K562 (cell line): ENCODE data around the gene TSEN34. TPM values are rescaled to one million over a fixed set of nuclear protein-coding genes. Genes with fewer than 3 reads are reported as not detected.

Source experiments
- ATAC-seq: fragments of 200-7000 bp; cut with Tn5 transposase; 3 replicates; pipeline ENCODE4 v1.9.1; 2020; ENCODE audit warnings: moderate library complexity
- BruUV-seq: library from RNA; stranded (reverse); fragments of 400-500 nt; replicated peaks from 2 replicates; lab custom pipeline; 2021; lab: Mats Ljungman, UMichigan
- CTCF ChIA-PET: fragments of 300-600 bp; formaldehyde crosslinking; extraction: SDS; loops from one replicate; lab custom pipeline; 2021; ENCODE audit warnings: low intra/inter-chr PET ratio; lab: Yijun Ruan, JAX
- POLR2A ChIA-PET: fragments of 300-600, 350-650 bp; sonication (Branson Sonifier 250); formaldehyde crosslinking; extraction: SDS; loops from one replicate; lab custom pipeline; 2021; ENCODE audit warnings: antibody characterized with exemption, inconsistent platforms; lab: Yijun Ruan, JAX
- DNase-seq, 4 experiments: peaks; one replicate each; pipeline versions ENCODE4 v3.0.0 to v3.0.0-alpha.2; 2011 to 2018; ENCODE audit warnings: low spot score in 3 of 4, mixed read lengths in 3 of 4; ENCODE audit errors: extremely low read depth in 1 of 4
- FAIRE-seq: peaks from 2 replicates; lab custom pipeline; 2011; peaks lifted over from hg19 to GRCh38; lab: Jason Lieb, UNC
- H2AFZ ChIP-seq: 2 replicates; pipeline ENCODE4 v1.6.0; 2011; ENCODE audit warnings: low read depth, low read length, control low read depth, inconsistent platforms
- H3K27ac ChIP-seq: fragments of 200-600 bp; 3 replicates; pipeline ENCODE4 v1.8.0; 2011; ENCODE audit warnings: low read depth, mild to moderate bottlenecking, control low read depth, inconsistent platforms, low read length, moderate library complexity, mixed read lengths; ENCODE audit errors: extremely low read depth
- H3K27me3 ChIP-seq, 2 experiments: fragments of 300-600 bp in 1 of 2; 2 replicates in 1 of 2; 3 replicates in 1 of 2; pipeline versions ENCODE4 v1.6.0 to v1.8.0; 2011; ENCODE audit warnings: inconsistent platforms in 2 of 2, low read length in 2 of 2, mild to moderate bottlenecking in 1 of 2, mixed read lengths in 1 of 2, moderate library complexity in 1 of 2; ENCODE audit not compliant: control insufficient read depth in 2 of 2, insufficient read depth in 2 of 2
- H3K36me3 ChIP-seq: fragments of 300-600 bp; 3 replicates; pipeline ENCODE4 v1.8.0; 2011; ENCODE audit warnings: mild to moderate bottlenecking, low read length, inconsistent platforms; ENCODE audit not compliant: control insufficient read depth, insufficient read depth
- H3K4me1 ChIP-seq, 2 experiments: fragments of 200-600 bp in 1 of 2; replicated peaks in 1 of 2; 2 replicates in 1 of 2; 3 replicates in 1 of 2; pipeline versions ENCODE4 v1.5.1 to v1.8.0; 2011; ENCODE audit warnings: inconsistent platforms in 2 of 2, low read length in 2 of 2, mild to moderate bottlenecking in 1 of 2, mixed read lengths in 1 of 2, moderate library complexity in 1 of 2; ENCODE audit not compliant: control insufficient read depth in 2 of 2, insufficient read depth in 2 of 2
- H3K4me2 ChIP-seq: 2 replicates; pipeline ENCODE4 v1.6.1; 2011; ENCODE audit warnings: low read length, control low read depth, inconsistent platforms, mixed read lengths; ENCODE audit not compliant: insufficient read depth
- H3K4me3 ChIP-seq: fragments of 200-600 bp; sonication (generic), shearing (Covaris generic); 2 replicates; pipeline ENCODE4 v1.5.1; 2016; ENCODE audit warnings: control low read depth, inconsistent platforms
- H3K79me2 ChIP-seq: fragments of 200-600 bp; 3 replicates; pipeline ENCODE4 v1.8.0; 2011; ENCODE audit warnings: low read length, inconsistent platforms; ENCODE audit not compliant: control insufficient read depth, insufficient read depth
- H3K9ac ChIP-seq, 2 experiments: 2 replicates each; pipeline versions ENCODE4 v1.6.0 to v1.6.1; 2011; ENCODE audit warnings: low read depth in 2 of 2, low read length in 2 of 2, control low read depth in 1 of 2, inconsistent platforms in 1 of 2, mild to moderate bottlenecking in 1 of 2, mixed read lengths in 1 of 2; ENCODE audit not compliant: insufficient read depth in 1 of 2
- H3K9me1 ChIP-seq: one replicate; pipeline ENCODE4 v1.6.0; 2011; ENCODE audit warnings: inconsistent platforms, mild to moderate bottlenecking, low read length, moderate library complexity; ENCODE audit not compliant: control insufficient read depth, insufficient read depth
- H3K9me3 ChIP-seq: replicated peaks from 2 replicates; pipeline ENCODE4 v1.5.1; 2011; ENCODE audit warnings: low read depth, low read length, inconsistent platforms; ENCODE audit not compliant: control insufficient read depth, insufficient read depth
- H4K20me1 ChIP-seq: replicated peaks from 2 replicates; pipeline ENCODE4 v1.6.1; 2011; ENCODE audit warnings: low read length, inconsistent platforms, mixed read lengths; ENCODE audit not compliant: control insufficient read depth, insufficient read depth
- EP400 ChIP-seq: fragments of 450-650 bp; IDR thresholded peaks from 2 replicates; pipeline ENCODE4 v1.6.1; 2017; ENCODE audit warnings: antibody characterized with exemption, mild to moderate bottlenecking, moderate library complexity
- FOXJ2 ChIP-seq: fragments of 200-800 bp; sonication (Bioruptor generic); IDR thresholded peaks from 2 replicates; pipeline ENCODE4 v1.6.1; 2016; ENCODE audit warnings: missing genetic modification characterization, missing compliant biosample characterization
- JUNB ChIP-seq: fragments of 450-650 bp; formaldehyde crosslinking; conservative IDR thresholded peaks from 2 replicates; pipeline ENCODE4 v1.4.0; 2020; ENCODE audit warnings: mild to moderate bottlenecking
- POLR2G ChIP-seq: fragments of 200-400 bp; formaldehyde crosslinking; IDR thresholded peaks from 2 replicates; pipeline ENCODE4 v1.6.1; 2017; ENCODE audit warnings: low read depth, mild to moderate bottlenecking, antibody characterized with exemption, low read length, moderate library complexity
- RAD21 ChIP-seq, 2 experiments: fragments of 250-450 bp in 1 of 2; fragments of 450-650 bp in 1 of 2; sonication (Bioruptor Pico) in 1 of 2; formaldehyde crosslinking in 1 of 2; IDR thresholded peaks in 1 of 2; conservative IDR thresholded peaks in 1 of 2; 2 replicates each; pipeline versions ENCODE4 v1.4.0 to v1.8.0; 2020 to 2022; ENCODE audit warnings: mild to moderate bottlenecking in 2 of 2, moderate library complexity in 1 of 2
- SMC3 ChIP-seq: conservative IDR thresholded peaks from 2 replicates; pipeline ENCODE4 v1.6.1; 2011; ENCODE audit warnings: low read depth, low read length, improper control_type of control experiment; ENCODE audit not compliant: insufficient read depth
- THRB ChIP-seq: fragments of 450-650 bp; formaldehyde crosslinking; conservative IDR thresholded peaks from 2 replicates; pipeline ENCODE4 v1.4.0; 2022; ENCODE audit warnings: mild to moderate bottlenecking, missing genetic modification characterization
- ZBTB43 ChIP-seq: sonication (generic); formaldehyde crosslinking; IDR thresholded peaks from 2 replicates; pipeline ENCODE4 v1.8.0; 2023; ENCODE audit warnings: mild to moderate bottlenecking, missing genetic modification reagents
- ZC3H8 ChIP-seq: fragments of 450-650 bp; IDR thresholded peaks from 2 replicates; pipeline ENCODE4 v1.6.1; 2017
- ZFP30 ChIP-seq: fragments of 250-450 bp; sonication (Bioruptor Pico); IDR thresholded peaks from 2 replicates; pipeline ENCODE4 v1.8.0; 2022; ENCODE audit warnings: moderate library complexity, mild to moderate bottlenecking, inconsistent platforms, borderline replicate concordance
- ZNF174 ChIP-seq: fragments of 250-450 bp; sonication (Bioruptor Pico); IDR thresholded peaks from 2 replicates; pipeline ENCODE4 v1.4.0; 2020; ENCODE audit warnings: mild to moderate bottlenecking
- ZNF449 ChIP-seq: fragments of 250-450 bp; sonication (Bioruptor Pico); IDR thresholded peaks from 2 replicates; pipeline ENCODE4 v1.8.0; 2022; ENCODE audit warnings: moderate library complexity, mild to moderate bottlenecking, inconsistent platforms
- ZNF77 ChIP-seq: fragments of 250-450 bp; sonication (Bioruptor Pico); IDR thresholded peaks from 2 replicates; pipeline ENCODE4 v1.5.0; 2020
- WGBS: fragments of 100-300 bp; shearing (Covaris generic); methylation state at CpG from one replicate; pipeline ENCODE4 v1.1.6; 2016; ENCODE audit warnings: low coverage, mixed read lengths; ENCODE audit not compliant: insufficient coverage; ENCODE audit errors: missing lambda C conversion rate; 5-methylcytosine and 5-hydroxymethylcytosine counted together
- in situ Hi-C: fragments of 300-500 bp; cut with MboI; formaldehyde crosslinking; loops from 4 replicates; pipeline ENCODE4 v1.15.0; 2018; ENCODE audit warnings: inconsistent platforms, mixed read lengths
- intact Hi-C: fragments of 100-400 bp; cut with micrococcal nuclease; formaldehyde crosslinking; loops from 2 replicates; pipeline ENCODE4 v1.14.2; 2022
- polyA plus RNA-seq, 8 experiments: library from polyadenylated mRNA; depleted of rRNA in 4 of 8; stranded (reverse) in 5 of 8; unstranded in 3 of 8; fragments of >200 nt; fragmentation: Nextera tagmentation in 2 of 8; fragmentation: Illumina TruSeq in 1 of 8; extraction: Ambion mirVana in 2 of 8; extraction: Trizol in 1 of 8; gene quantifications; 2 replicates each; pipeline versions ENCODE4 v1.2.1 to v1.2.3, GENCODE V29; 2011 to 2014; ENCODE audit warnings: inconsistent platforms in 1 of 8, missing spikeins in 1 of 8
- total RNA-seq, 7 experiments: library from RNA; depleted of rRNA in 6 of 7; stranded (reverse); fragments of >200 nt in 6 of 7; fragmentation: Illumina TruSeq in 2 of 7; extraction: Trizol in 2 of 7; gene quantifications; 2 replicates each; pipeline versions ENCODE4 v1.2.1 to v1.2.3, GENCODE V29; 2011 to 2021; ENCODE audit warnings: low replicate concordance in 1 of 7

Gene TSEN34
- total and polyA plus RNA-seq, 9 of the 15 experiments (the other 6 are each of a cell fraction or from before 2014, with no cell fraction given): 3.1 to 57.6 (median 29.5) TPM

- no peaks in the 10 kb centered on the region for H4K20me1 ChIP-seq
- H3K27me3 ChIP-seq: no peaks in the 10 kb centered on the region
- no peaks in the 10 kb centered on the region for H3K9me3 ChIP-seq
- H3K4me1 ChIP-seq: peaks cover 19 to 42% of the 10 kb centered on the region in 2 experiments
- 83% methylated on average over 8 of the region's 8 CpGs for WGBS
- no peak for FAIRE-seq
- in situ Hi-C loops (no loop called here), intact Hi-C loops (loop anchor here (5.0 kb wide), 1 partner anchor 46 kb away; no protein-coding TSS in a partner anchor)
- H3K4me2 ChIP-seq: no peak overlapping the region
- H2AFZ ChIP-seq: no peak overlapping the region
- no peak for DNase-seq
- H3K9ac ChIP-seq: peak overlapping the region; percentile 84 to 99; a peak in 3 of 4 replicates
- H3K36me3 ChIP-seq: peaks cover 43% of the 10 kb centered on the region
- peaks cover 40% of the 10 kb centered on the region for H3K79me2 ChIP-seq
- BruUV-seq: no TSS peak
- no peak for ATAC-seq
- ChIA-PET CTCF (no interaction called here), POLR2A (interaction anchor here (0.8 to 2.0 kb wide), 2 partner anchors 14 to 24 kb away, joined by 3 to 8 read pairs; partner anchors contain the start of gene RPS9)
- peak overlapping the region; percentile 100; the same call in 2 of the 3 replicates for H3K27ac ChIP-seq
- no peak overlapping the region for H3K4me3 ChIP-seq
- peaks cover 5% of the 10 kb centered on the region for H3K9me1 ChIP-seq
- no peak for TF ChIP-seq JUNB (CRISPR knock-in tag)
- TF ChIP-seq RAD21 (CRISPR knock-in tag; conservative IDR thresholded peaks at IDR 0.05 in 1 of 2, IDR thresholded peaks at IDR 0.05 in 1 of 2): no peak
- no peak for TF ChIP-seq POLR2G
- no peak for TF ChIP-seq ZC3H8
- TF ChIP-seq ZNF449 (CRISPR knock-in tag): no peak
- no peak for TF ChIP-seq ZBTB43 (CRISPR knock-in tag)
- TF ChIP-seq FOXJ2 (tag): no peak
- no peak for TF ChIP-seq SMC3
- no peak for TF ChIP-seq EP400
- TF ChIP-seq ZNF174 (CRISPR knock-in tag): no peak
- no peak for TF ChIP-seq ZNF77 (CRISPR knock-in tag)
- no peak for TF ChIP-seq THRB (CRISPR knock-in tag)
- no peak for TF ChIP-seq ZFP30 (CRISPR knock-in tag)
Measured at GRCh38 chr19:54186351-54186750, 4.8 kb upstream of the TSEN34 start.
